A673 (cell line): Measurements from ENCODE around the gene FAIM2. TPM values are rescaled to one million over a fixed set of nuclear protein-coding genes. Genes with fewer than 3 reads are reported as not detected.

Experiments used
- BruUV-seq: library from RNA; stranded (reverse); fragments of 400-500 nt; replicated peaks from 2 replicates; lab custom pipeline; 2021; lab: Mats Ljungman, UMichigan
- CTCF ChIA-PET: fragments of 300-600 bp; sonication (Branson Sonifier 250); formaldehyde crosslinking; loops from one replicate; lab custom pipeline; 2022; ENCODE audit warnings: antibody characterized with exemption; lab: Charles Lee
- POLR2A ChIA-PET: fragments of 300-600 bp; sonication (Branson Sonifier 250); formaldehyde crosslinking; loops from one replicate; lab custom pipeline; 2022; ENCODE audit warnings: antibody characterized with exemption; ENCODE audit not compliant: low non-redundant PET; lab: Charles Lee
- DNase-seq: peaks from one replicate; pipeline ENCODE4 v3.0.0-alpha.2; 2015; ENCODE audit warnings: low spot score
- H3K27ac ChIP-seq: fragments of 200-600 bp; sonication (generic); 2 replicates; pipeline ENCODE4 v1.5.1; 2016; ENCODE audit warnings: mixed run types, low read depth, mild to moderate bottlenecking, mixed read lengths, antibody characterized with exemption, low read length; ENCODE audit not compliant: poor library complexity, severe bottlenecking
- H3K27me3 ChIP-seq: fragments of 200-600 bp; sonication (generic); replicated peaks from 2 replicates; pipeline ENCODE4 v1.6.1; 2017; ENCODE audit warnings: mixed run types, low read depth, mild to moderate bottlenecking, mixed read lengths, antibody characterized with exemption, low read length; ENCODE audit not compliant: insufficient read depth, poor library complexity
- H3K36me3 ChIP-seq: fragments of 200-600 bp; sonication (generic); 2 replicates; pipeline ENCODE4 v1.6.1; 2016; ENCODE audit warnings: mixed run types, mild to moderate bottlenecking, mixed read lengths, antibody characterized with exemption, low read length; ENCODE audit not compliant: insufficient read depth, poor library complexity, severe bottlenecking
- H3K4me1 ChIP-seq: fragments of 200-600 bp; sonication (generic); 2 replicates; pipeline ENCODE4 v1.6.1; 2017; ENCODE audit warnings: mixed run types, mild to moderate bottlenecking, mixed read lengths, antibody characterized with exemption, low read length; ENCODE audit not compliant: insufficient read depth, poor library complexity, severe bottlenecking
- H3K4me3 ChIP-seq: fragments of 200-600 bp; sonication (generic); 2 replicates; pipeline ENCODE4 v1.5.1; 2016; ENCODE audit warnings: low read depth, mixed run types, mild to moderate bottlenecking, mixed read lengths, low read length; ENCODE audit not compliant: poor library complexity, severe bottlenecking
- H3K9me3 ChIP-seq: fragments of 200-600 bp; sonication (generic); 2 replicates; pipeline ENCODE4 v1.6.1; 2016; ENCODE audit warnings: mixed run types, low read depth, mild to moderate bottlenecking, mixed read lengths, antibody characterized with exemption, low read length; ENCODE audit not compliant: poor library complexity, severe bottlenecking
- EZH2 ChIP-seq: fragments of 200-600 bp; sonication (generic); IDR thresholded peaks from 2 replicates; pipeline ENCODE4 v1.6.1; 2017; ENCODE audit warnings: borderline replicate concordance, low read depth, mild to moderate bottlenecking, mixed read lengths, antibody characterized with exemption, low read length; ENCODE audit not compliant: poor library complexity, severe bottlenecking
- intact Hi-C: fragments of 100-400 bp; cut with micrococcal nuclease; formaldehyde crosslinking; loops from one replicate; pipeline ENCODE4 v1.10.0; 2022; ENCODE audit not compliant: unreplicated experiment
- total RNA-seq: library from RNA; stranded (reverse); gene quantifications from 2 replicates; pipeline ENCODE4 v1.2.3, GENCODE V29; 2021
- TF ChIP-seq, protein P1 (sequence below): fragments of 300-800, 200-600 bp; sonication (generic); conservative IDR thresholded peaks from 2 replicates; pipeline ENCODE4 v1.5.1; 2017; ENCODE audit warnings: low read depth, mild to moderate bottlenecking, antibody characterized with exemption, low read length, moderate library complexity, mixed read lengths

FAIM2 gene
- total RNA-seq, 1 experiment from 2014 or later: not detected

DNA sequence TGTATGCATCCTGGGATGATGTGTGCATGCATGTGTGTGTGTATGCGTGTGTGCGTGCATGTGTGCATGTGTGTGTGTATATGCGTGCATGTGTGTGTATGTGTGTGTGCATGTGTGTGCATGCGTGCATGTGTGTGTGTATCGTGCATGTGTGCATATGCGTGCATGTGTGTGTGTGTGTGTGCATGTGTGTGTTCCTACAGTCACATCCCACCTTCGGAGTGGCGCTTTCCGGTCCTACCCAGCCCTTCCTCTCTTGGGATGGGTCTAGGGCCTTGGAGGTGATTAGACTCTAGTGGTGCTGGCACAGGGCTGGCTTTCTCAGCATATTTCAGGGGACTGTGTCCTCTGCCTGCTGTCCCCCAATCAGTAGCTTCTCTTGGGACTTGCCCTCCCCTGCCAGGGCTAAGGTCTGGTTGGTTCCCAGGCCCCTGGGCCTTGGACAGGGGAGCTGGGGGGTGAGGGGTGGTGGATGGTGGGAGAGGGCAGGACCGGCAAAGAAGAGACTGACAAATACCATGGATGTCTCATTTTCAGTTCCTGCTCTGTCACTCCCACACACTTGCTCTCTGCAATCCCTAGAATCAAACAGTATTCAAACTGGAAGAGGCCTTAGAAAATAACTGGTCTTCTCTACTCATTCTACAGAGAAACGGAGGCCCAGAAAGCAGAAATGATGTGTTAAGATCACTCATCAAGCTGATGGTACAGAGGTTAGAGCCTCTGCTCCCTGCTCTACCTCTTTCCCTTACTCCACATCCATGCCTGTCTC is 21.9 kb upstream of the FAIM2 start:
- BruUV-seq: no TSS peak
- H3K27me3 ChIP-seq: no peaks in the 10 kb centered on the region
- no peaks in the 10 kb centered on the region for H3K4me1 ChIP-seq
- no peak overlapping the region for H3K27ac ChIP-seq
- intact Hi-C loops: no loop called here
- no peaks in the 10 kb centered on the region for H3K9me3 ChIP-seq
- POLR2A ChIA-PET: no interaction called here
- no peaks in the 10 kb centered on the region for H3K36me3 ChIP-seq
- no peak overlapping the region for H3K4me3 ChIP-seq
- DNase-seq: no peak
- no peak for TF ChIP-seq EZH2
- TF ChIP-seq, protein P1, sequence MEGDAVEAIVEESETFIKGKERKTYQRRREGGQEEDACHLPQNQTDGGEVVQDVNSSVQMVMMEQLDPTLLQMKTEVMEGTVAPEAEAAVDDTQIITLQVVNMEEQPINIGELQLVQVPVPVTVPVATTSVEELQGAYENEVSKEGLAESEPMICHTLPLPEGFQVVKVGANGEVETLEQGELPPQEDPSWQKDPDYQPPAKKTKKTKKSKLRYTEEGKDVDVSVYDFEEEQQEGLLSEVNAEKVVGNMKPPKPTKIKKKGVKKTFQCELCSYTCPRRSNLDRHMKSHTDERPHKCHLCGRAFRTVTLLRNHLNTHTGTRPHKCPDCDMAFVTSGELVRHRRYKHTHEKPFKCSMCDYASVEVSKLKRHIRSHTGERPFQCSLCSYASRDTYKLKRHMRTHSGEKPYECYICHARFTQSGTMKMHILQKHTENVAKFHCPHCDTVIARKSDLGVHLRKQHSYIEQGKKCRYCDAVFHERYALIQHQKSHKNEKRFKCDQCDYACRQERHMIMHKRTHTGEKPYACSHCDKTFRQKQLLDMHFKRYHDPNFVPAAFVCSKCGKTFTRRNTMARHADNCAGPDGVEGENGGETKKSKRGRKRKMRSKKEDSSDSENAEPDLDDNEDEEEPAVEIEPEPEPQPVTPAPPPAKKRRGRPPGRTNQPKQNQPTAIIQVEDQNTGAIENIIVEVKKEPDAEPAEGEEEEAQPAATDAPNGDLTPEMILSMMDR: no peak
- CTCF ChIA-PET: no interaction called here

DNA sequence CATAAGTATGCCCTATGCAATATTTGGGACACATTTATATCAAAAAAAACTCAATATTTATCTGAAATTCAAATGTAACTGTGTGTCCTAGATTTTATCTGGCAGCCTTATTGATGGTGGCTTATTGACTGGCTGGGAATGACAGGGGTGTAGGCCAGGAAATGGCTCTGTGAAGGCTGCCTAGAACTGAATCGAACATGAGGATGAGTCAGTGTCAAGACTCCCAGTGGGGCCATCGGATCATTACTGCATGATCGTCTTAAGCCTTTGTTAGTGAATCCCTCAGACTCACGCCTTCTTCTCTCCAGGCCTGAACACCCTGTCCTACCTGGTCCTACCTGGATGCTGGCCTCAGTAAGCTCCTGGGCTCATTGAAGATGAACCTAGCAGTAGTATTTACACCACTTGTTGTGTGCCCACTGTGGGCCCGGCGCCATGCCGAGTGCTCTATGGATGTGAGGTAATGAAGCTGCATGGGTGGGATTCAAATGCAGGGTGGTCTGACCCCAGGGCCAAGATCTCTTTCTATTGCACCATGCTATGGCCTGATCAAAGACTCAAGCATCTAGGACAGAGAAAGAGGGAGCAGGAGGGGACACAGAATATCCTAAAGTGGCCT is 21.0 kb upstream of the FAIM2 start:
- Histone ChIP-seq H3K27me3 (no peaks in the 10 kb centered on the region), H3K36me3 (no peaks in the 10 kb centered on the region), H3K9me3 (no peaks in the 10 kb centered on the region), H3K4me1 (no peaks in the 10 kb centered on the region), H3K27ac (no peak overlapping the region), H3K4me3 (no peak overlapping the region)
- no peak for TF ChIP-seq EZH2
- TF ChIP-seq, protein P1: no peak
- no TSS peak for BruUV-seq
- DNase-seq: no peak
- CTCF ChIA-PET: no interaction called here
- intact Hi-C loops: no loop called here
- POLR2A ChIA-PET: no interaction called here

DNA sequence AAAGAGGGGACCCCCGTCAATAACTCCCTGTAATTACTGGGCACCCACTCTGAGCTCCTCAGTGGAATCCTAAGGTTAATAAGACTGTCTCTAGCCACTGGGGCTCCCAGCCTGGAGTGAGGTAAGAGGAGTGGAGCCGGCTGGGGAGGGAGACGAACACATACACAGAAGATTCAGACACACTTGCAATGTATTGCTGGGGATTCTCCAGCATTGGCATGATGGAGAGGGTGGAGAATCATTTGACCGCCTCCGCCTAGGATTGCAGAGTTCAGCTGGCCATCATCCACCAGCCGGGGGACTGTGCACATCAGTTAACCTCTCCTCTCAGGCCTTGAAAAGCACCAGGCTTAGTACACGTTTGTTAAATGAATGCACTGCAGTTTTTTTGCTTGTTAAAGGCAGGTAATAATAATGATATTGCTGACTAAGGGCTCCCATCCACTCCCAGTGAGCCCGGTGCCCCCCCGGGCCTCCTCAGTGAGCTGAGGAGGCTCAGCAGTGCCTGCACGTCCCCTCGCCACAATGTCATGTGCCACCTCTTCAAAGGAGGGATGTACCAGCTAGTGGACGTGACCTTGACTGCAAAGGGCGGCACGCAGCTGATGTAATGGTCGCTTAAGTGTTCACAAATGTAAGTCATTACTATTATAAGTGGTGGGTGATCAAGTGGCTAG is 20.3 kb upstream of the FAIM2 start:
- no peaks in the 10 kb centered on the region for H3K36me3 ChIP-seq
- no peak overlapping the region for H3K27ac ChIP-seq
- no TSS peak for BruUV-seq
- DNase-seq: no peak
- POLR2A ChIA-PET: no interaction called here
- CTCF ChIA-PET: no interaction called here
- TF ChIP-seq EZH2: no peak
- TF ChIP-seq, protein P1: no peak
- no peaks in the 10 kb centered on the region for H3K9me3 ChIP-seq
- no peaks in the 10 kb centered on the region for H3K4me1 ChIP-seq
- no peaks in the 10 kb centered on the region for H3K27me3 ChIP-seq
- intact Hi-C loops: no loop called here
- no peak overlapping the region for H3K4me3 ChIP-seq
